ENCODE data around the gene SOCS4. TPM values are rescaled to one million over a fixed set of nuclear protein-coding genes. Genes with fewer than 3 reads are reported as not detected.
"Not testable (repeated sequence)": the region's sequence is repeated elsewhere in the genome, so short reads cannot be mapped to it uniquely, and the experiment has no call there.

Gene SOCS4
- total RNA-seq, 1 donor from 2014 or later, result 23.8 TPM

- no peak for DNase-seq
- no peak for TF ChIP-seq CTCF (IDR thresholded peaks at IDR 0.05)
- Histone ChIP-seq H3K36me3 (no peaks in the 10 kb centered on the region), H3K4me3 (no peak overlapping the region), H3K27me3 (no peaks in the 10 kb centered on the region), H3K9me3 (no peaks in the 10 kb centered on the region), H3K4me1 (peaks cover 14% of the 10 kb centered on the region), H3K27ac (no peak overlapping the region)
- intact Hi-C loops (cut with DNase I), result no loop called here
- ATAC-seq, result no peak
These were observed 46.8 kb downstream of the SOCS4 start for GRCh38 chr14:55073856-55074255.

- no peak overlapping the region for H3K27ac ChIP-seq
- DNase-seq, result no peak
These were observed 47.6 kb downstream of the SOCS4 start for GRCh38 chr14:55074662-55075061.

GRCh38 chr14:55075628-55076175 is 48.7 kb downstream of the SOCS4 start:
- Histone ChIP-seq H3K4me1 (peaks cover 14% of the 10 kb centered on the region), H3K36me3 (no peaks in the 10 kb centered on the region), H3K9me3 (no peaks in the 10 kb centered on the region), H3K4me3 (no peak overlapping the region), H3K27me3 (no peaks in the 10 kb centered on the region), H3K27ac (no peak overlapping the region)
- no peak for ATAC-seq
- no peak for TF ChIP-seq CTCF (IDR thresholded peaks at IDR 0.05)
- DNase-seq, result no peak
- intact Hi-C loops (cut with DNase I), result no loop called here

More at GRCh38 chr14:55074662-55075061, 47.6 kb downstream of the SOCS4 start:
- Histone ChIP-seq H3K9me3 (no peaks in the 10 kb centered on the region), H3K27me3 (no peaks in the 10 kb centered on the region), H3K4me3 (no peak overlapping the region), H3K4me1 (peaks cover 14% of the 10 kb centered on the region), H3K36me3 (no peaks in the 10 kb centered on the region)
- no peak for TF ChIP-seq CTCF (IDR thresholded peaks at IDR 0.05)
- ATAC-seq, result no peak
- intact Hi-C loops (cut with DNase I), result no loop called here

GRCh38 chr14:55077170-55078151 is 50.4 kb downstream of the SOCS4 start:
- intact Hi-C loops (cut with DNase I), result no loop called here
- peak overlapping the region; percentile 65 for H3K27ac ChIP-seq
- peak; percentile 96 for ATAC-seq
- no peaks in the 10 kb centered on the region for H3K36me3 ChIP-seq
- TF ChIP-seq CTCF (IDR thresholded peaks at IDR 0.05), result no peak
- no peak overlapping the region for H3K4me3 ChIP-seq
- no peaks in the 10 kb centered on the region for H3K27me3 ChIP-seq
- no peaks in the 10 kb centered on the region for H3K9me3 ChIP-seq
- peak; percentile 77 for DNase-seq
- peaks cover 2% of the 10 kb centered on the region for H3K4me1 ChIP-seq

- ATAC-seq; H3K27ac ChIP-seq; H3K9me3 ChIP-seq; H3K27me3 ChIP-seq; H3K4me1 ChIP-seq; H3K36me3 ChIP-seq; H3K4me3 ChIP-seq; DNase-seq; intact Hi-C loops (cut with DNase I): not testable (repeated sequence)
These were observed 52.9 kb downstream of the SOCS4 start for GRCh38 chr14:55079961-55080360.

GRCh38 chr14:55084401-55085059 is 57.5 kb downstream of the SOCS4 start:
- intact Hi-C loops (cut with DNase I), result no loop called here
- DNase-seq, result no peak
- no peak overlapping the region for H3K27ac ChIP-seq
- no peak for TF ChIP-seq CTCF (IDR thresholded peaks at IDR 0.05)
- H3K4me1 ChIP-seq, result no peaks in the 10 kb centered on the region
- no peaks in the 10 kb centered on the region for H3K9me3 ChIP-seq
- no peaks in the 10 kb centered on the region for H3K36me3 ChIP-seq
- no peaks in the 10 kb centered on the region for H3K27me3 ChIP-seq
- peak; percentile 47 for ATAC-seq
- no peak overlapping the region for H3K4me3 ChIP-seq

Measured in upper lobe of right lung (tissue), 1 donor.